Small intestine (tissue), 7 donors: ENCODE measurements around the gene UBASH3A. TPM values are rescaled to one million over a fixed set of nuclear protein-coding genes. Genes with fewer than 3 reads are reported as not detected.

Experiments
- DNase-seq, 2 donors: peaks; one replicate each; pipeline versions ENCODE4 v3.0.0 to v3.0.0-alpha.2; 2013
- FAIRE-seq: peaks from 2 replicates; lab custom pipeline; 2012; peaks lifted over from hg19 to GRCh38; lab: Jason Lieb, UNC
- H3K27ac ChIP-seq, 3 donors: one replicate each; pipeline ENCODE4 v1.5.1; 2013; ENCODE audit warnings: low read length in 2 of 3, mild to moderate bottlenecking in 2 of 3, control low read depth in 1 of 3, inconsistent platforms in 1 of 3, low read depth in 1 of 3, moderate library complexity in 1 of 3
- H3K27me3 ChIP-seq, 3 donors: one replicate each; pipeline ENCODE4 v1.6.1; 2013; ENCODE audit warnings: low read length in 3 of 3, inconsistent platforms in 1 of 3; ENCODE audit not compliant: control insufficient read depth in 3 of 3, insufficient read depth in 3 of 3
- H3K36me3 ChIP-seq, 3 donors: one replicate each; pipeline ENCODE4 v1.6.1; 2013; ENCODE audit warnings: low read length in 3 of 3, inconsistent platforms in 1 of 3, low read depth in 1 of 3, mild to moderate bottlenecking in 1 of 3, moderate library complexity in 1 of 3; ENCODE audit not compliant: control insufficient read depth in 3 of 3, insufficient read depth in 2 of 3
- H3K4me1 ChIP-seq, 3 donors: one replicate each; pipeline ENCODE4 v1.6.1; 2013; ENCODE audit warnings: low read length in 2 of 3, inconsistent platforms in 1 of 3, low read depth in 1 of 3, mild to moderate bottlenecking in 1 of 3, moderate library complexity in 1 of 3; ENCODE audit not compliant: control insufficient read depth in 3 of 3, insufficient read depth in 2 of 3
- H3K4me3 ChIP-seq, 3 donors: one replicate each; pipeline ENCODE4 v1.5.1; 2013; ENCODE audit warnings: low read length in 3 of 3, control low read depth in 1 of 3, inconsistent platforms in 1 of 3, low read depth in 1 of 3, mild to moderate bottlenecking in 1 of 3, moderate library complexity in 1 of 3
- H3K9me3 ChIP-seq, 2 donors: one replicate each; pipeline ENCODE4 v1.6.1; 2013; ENCODE audit warnings: low read depth in 1 of 2, low read length in 1 of 2; ENCODE audit not compliant: control insufficient read depth in 2 of 2, insufficient read depth in 1 of 2
- WGBS, 3 donors: extraction: QIAGEN DNeasy Blood & Tissue Kit; methylation state at CpG; one replicate each; pipeline ENCODE4 v1.1.7; 2013; 5-methylcytosine and 5-hydroxymethylcytosine counted together
- polyA plus RNA-seq, 4 donors: library from polyadenylated mRNA; stranded (reverse) in 3 of 4; unstranded in 1 of 4; fragments of 200-250 nt in 3 of 4; fragments of 120-200 nt in 1 of 4; gene quantifications; one replicate each; pipeline versions ENCODE4 v1.2.1 to v1.2.3, GENCODE V29; 2013
- donor health status: healthy with polysubstance abuse.
- donor health status: control.
- donor health status: control.
- donor health status: Bipolar disorder and iron deficiency.
- donor health status: healthy.

The UBASH3A gene
- polyA plus RNA-seq, 4 donors = 0.42 to 2.4 (median 0.76) TPM

DNA sequence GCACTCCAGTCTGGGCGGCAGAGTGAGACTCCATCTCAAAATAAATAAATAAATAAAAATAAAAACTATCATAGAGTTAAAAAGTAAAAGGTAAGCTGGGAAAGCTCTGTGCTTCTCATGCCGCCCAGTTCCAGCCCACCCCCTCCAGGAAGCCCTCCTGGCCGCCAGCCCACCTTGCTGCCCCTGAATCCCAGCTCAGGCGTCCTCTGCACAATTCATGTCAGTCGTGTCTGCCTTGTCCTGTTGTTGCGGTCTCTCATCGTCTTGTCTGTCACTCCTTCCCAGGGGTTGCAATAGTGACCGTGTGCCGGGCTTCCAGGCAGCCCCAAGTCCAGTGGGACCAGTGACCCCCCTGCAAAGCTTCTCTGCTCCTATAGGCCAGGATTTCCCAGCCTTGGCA is 48.2 kb downstream of the UBASH3A start:
- 94 to 96% (median 95%) methylated on average over 9 of the region's 9 CpGs for WGBS, 3 donors
- no peak for DNase-seq
- H3K27ac ChIP-seq = no peak overlapping the region
- H3K27me3 ChIP-seq = no peaks in the 10 kb centered on the region
- H3K4me1 ChIP-seq = peaks cover 2 to 41% (median 5%) of the 10 kb centered on the region in 3 donors
- peaks cover 0 to 5% of the 10 kb centered on the region in 2 donors for H3K9me3 ChIP-seq
- FAIRE-seq = no peak
- no peaks in the 10 kb centered on the region for H3K36me3 ChIP-seq
- no peak overlapping the region for H3K4me3 ChIP-seq

- no peak for DNase-seq
- no peak for FAIRE-seq
- H3K9me3 ChIP-seq = peaks cover 0 to 5% of the 10 kb centered on the region in 2 donors
- 82 to 91% (median 89%) methylated on average over 22 of the region's 22 CpGs for WGBS, 3 donors
- peaks cover 2 to 41% (median 5%) of the 10 kb centered on the region in 3 donors for H3K4me1 ChIP-seq
- H3K27me3 ChIP-seq = no peaks in the 10 kb centered on the region
- H3K36me3 ChIP-seq = no peaks in the 10 kb centered on the region
- H3K27ac ChIP-seq = no peak overlapping the region
- no peak overlapping the region for H3K4me3 ChIP-seq
Observed at GRCh38 chr21:42452401-42453223, 48.9 kb downstream of the UBASH3A start.

DNA sequence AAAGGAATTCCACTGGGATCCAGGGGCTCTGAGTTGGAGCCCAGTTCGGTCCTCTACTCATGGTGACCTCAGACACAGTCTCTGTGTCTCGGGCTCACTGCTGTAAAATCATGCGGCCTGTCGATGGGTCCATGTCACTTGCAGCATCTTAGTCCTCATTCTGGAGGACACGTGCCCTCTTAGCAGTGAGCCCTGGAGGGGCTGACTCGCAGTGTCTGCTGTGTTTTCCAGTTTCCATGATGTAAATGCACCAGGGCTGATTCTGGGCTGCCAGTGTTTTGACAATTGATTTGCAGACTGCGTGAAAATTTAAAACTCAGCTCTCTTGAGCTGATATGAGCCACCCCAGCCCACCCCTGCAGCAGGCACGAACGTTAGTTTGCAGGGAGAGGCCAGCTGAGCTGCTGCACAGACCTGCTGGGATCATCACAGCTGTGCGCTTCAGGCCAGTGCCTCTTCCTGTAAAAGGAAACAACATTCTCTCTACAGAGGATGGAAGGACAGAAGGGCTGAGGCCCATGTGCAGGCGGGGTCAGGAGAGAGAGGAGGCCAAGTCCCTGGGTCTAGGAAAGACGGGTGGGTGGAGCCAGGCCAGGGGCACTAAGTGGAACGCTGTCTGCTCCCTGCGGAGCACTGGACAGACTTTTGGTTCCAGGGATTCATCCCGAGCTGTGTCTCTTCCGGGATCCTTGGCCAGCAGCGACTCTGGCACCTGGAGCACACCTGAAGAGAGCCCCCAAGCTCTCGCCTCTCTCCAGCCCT is 49.7 kb downstream of the UBASH3A start:
- DNase-seq (peak in 1 of 2 donors; percentile 54), FAIRE-seq (no peak)
- peak overlapping the region in 1 of 3 donors; percentile 24 for H3K27ac ChIP-seq
- 45 to 52% (median 52%) methylated on average over 18 of the region's 18 CpGs for WGBS, 3 donors
- no peaks in the 10 kb centered on the region for H3K36me3 ChIP-seq
- H3K4me3 ChIP-seq = no peak overlapping the region
- peaks cover 0 to 5% of the 10 kb centered on the region in 2 donors for H3K9me3 ChIP-seq
- H3K4me1 ChIP-seq = peaks cover 2 to 41% (median 5%) of the 10 kb centered on the region in 3 donors
- H3K27me3 ChIP-seq = no peaks in the 10 kb centered on the region

- Histone ChIP-seq H3K9me3 (peaks cover 0 to 5% of the 10 kb centered on the region in 2 donors), H3K27me3 (no peaks in the 10 kb centered on the region), H3K4me1 (peaks cover 2 to 42% (median 5%) of the 10 kb centered on the region in 3 donors), H3K27ac (peak overlapping the region in 1 of 3 donors; percentile 15), H3K36me3 (no peaks in the 10 kb centered on the region), H3K4me3 (no peak overlapping the region)
- FAIRE-seq (no peak), DNase-seq (no peak)
- WGBS, 3 donors = 75 to 83% (median 78%) methylated on average over 19 of the region's 19 CpGs
Observed at GRCh38 chr21:42453986-42454570, 50.4 kb downstream of the UBASH3A start.

DNA sequence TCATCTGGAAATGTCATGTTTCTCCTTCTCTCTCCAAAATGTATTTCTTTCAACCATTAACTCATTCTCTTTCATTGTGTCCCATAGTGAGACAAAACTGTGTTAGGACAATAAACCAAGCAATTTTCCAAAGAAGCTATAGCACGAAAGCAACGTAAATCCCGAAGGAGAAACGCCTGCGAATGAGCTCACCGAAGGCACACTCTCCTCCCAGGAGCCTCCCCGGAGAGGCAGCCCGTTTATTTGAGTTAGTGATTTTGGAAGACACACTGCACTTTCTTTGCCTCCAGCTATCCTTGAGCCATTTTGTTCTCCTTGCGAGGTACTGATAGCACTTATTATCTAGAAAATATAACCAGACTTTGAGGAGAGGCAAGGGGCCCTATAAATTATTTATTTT is 51.1 kb downstream of the UBASH3A start:
- DNase-seq (no peak), FAIRE-seq (no peak)

GRCh38 chr21:42455196-42455595 is 51.5 kb downstream of the UBASH3A start:
- Histone ChIP-seq H3K9me3 (peaks cover 0 to 4% of the 10 kb centered on the region in 2 donors), H3K27ac (peak overlapping the region in 1 of 3 donors; percentile 62), H3K27me3 (no peaks in the 10 kb centered on the region), H3K4me1 (peaks cover 4 to 50% (median 10%) of the 10 kb centered on the region in 3 donors), H3K36me3 (no peaks in the 10 kb centered on the region), H3K4me3 (no peak overlapping the region)
- DNase-seq = no peak
- FAIRE-seq = no peak
- WGBS, 3 donors = 71 to 82% (median 77%) methylated on average over 9 of the region's 9 CpGs

More for the DNA sequence above, 51.1 kb downstream of the UBASH3A start:
- H3K27me3 ChIP-seq = no peaks in the 10 kb centered on the region
- H3K36me3 ChIP-seq = no peaks in the 10 kb centered on the region
- no peak overlapping the region for H3K4me3 ChIP-seq
- 79 to 85% (median 84%) methylated on average over 9 of the region's 9 CpGs for WGBS, 3 donors
- peaks cover 0 to 5% of the 10 kb centered on the region in 2 donors for H3K9me3 ChIP-seq
- peaks cover 2 to 47% (median 8%) of the 10 kb centered on the region in 3 donors for H3K4me1 ChIP-seq
- H3K27ac ChIP-seq = peak overlapping the region in 1 of 3 donors; percentile 34

DNA sequence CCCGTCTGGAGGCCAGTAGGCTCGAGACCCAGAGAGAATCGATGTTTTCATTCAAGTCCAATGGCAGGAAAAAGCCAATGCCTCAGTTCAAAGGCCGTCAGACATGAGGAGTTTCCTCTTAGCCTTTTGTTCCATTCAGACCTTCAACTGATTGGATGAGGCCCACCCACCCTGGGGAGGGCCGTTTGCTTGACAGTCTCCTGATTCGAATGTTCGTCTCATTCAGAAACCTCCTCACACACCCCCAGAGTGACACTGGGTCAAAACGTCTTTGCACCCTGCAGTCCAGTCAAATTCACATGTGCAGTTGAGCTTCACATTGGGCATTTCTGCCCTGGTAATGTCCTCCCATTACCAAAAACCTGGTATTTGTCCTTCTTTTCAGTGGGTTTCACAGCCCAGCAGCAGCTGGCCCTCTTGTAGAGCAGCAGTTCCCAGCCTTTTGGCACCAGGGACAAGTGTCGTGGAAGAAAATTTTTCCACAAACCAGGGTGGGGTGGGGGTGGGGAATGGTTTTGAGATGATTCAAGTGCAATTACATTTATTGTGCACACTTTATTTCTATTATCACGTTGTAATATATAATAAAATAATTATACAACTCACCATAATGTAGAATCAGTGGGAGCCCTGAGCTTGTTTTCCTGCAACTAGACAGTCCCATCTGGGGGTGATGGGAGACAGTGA is 52.2 kb downstream of the UBASH3A start:
- 56 to 72% (median 65%) methylated on average over 10 of the region's 10 CpGs for WGBS, 3 donors
- H3K4me1 ChIP-seq = peaks cover 4 to 53% (median 14%) of the 10 kb centered on the region in 3 donors
- no peak for FAIRE-seq

More for the DNA sequence above, 52.2 kb downstream of the UBASH3A start:
- Histone ChIP-seq H3K36me3 (no peaks in the 10 kb centered on the region), H3K27me3 (no peaks in the 10 kb centered on the region), H3K9me3 (no peaks in the 10 kb centered on the region), H3K4me3 (no peak overlapping the region), H3K27ac (peak overlapping the region; percentile 27 to 72 (median 62))
- DNase-seq = peak in 1 of 2 donors; percentile 71
